ENCODE data around the gene GALNS.

DNA sequence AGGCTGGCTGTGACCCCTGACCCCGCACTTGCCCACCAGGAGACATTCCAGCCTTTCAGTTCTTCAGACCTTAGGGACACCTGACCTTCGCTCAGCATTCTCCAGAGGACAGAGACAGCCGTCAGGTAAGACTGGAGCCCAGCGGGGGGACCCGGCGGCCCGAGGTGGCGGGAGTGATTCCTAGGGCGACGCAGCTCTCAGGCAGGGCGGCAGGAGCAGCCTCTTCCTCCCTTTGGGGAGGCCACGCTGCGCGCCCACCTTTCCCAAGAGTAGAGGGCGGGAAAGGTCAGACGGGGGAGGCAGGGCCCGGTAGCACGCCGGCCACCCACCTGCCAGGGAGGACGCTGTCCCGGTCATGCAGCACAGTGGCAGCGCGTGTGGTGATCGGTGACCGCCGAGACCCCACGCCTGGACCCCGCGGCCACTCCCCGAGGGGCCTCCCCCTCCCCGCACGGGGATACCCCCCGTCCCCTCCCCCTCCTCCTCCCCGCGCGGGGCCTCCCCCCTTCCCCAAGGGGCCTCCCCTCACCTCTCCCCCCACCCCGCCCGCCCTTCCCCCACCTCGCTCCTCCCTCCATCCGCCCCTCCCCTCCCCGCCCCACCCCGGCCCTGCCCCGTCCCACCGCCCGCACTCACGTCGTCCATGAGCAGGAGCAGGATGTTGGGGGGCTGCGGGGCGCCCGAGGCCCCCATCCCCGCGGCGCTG is 472 bp downstream of the GALNS start:
- no peak for TF ChIP-seq ARNTL (CRISPR knock-in tag; IDR thresholded peaks at IDR 0.05; ENCODE audit: borderline replicate concordance, low read depth)
- no peak for TF ChIP-seq RARB (CRISPR knock-in tag; IDR thresholded peaks at IDR 0.05)
- no peak for TF ChIP-seq ZNF8 (CRISPR knock-in tag; IDR thresholded peaks at IDR 0.05)
- TF ChIP-seq, protein P1, sequence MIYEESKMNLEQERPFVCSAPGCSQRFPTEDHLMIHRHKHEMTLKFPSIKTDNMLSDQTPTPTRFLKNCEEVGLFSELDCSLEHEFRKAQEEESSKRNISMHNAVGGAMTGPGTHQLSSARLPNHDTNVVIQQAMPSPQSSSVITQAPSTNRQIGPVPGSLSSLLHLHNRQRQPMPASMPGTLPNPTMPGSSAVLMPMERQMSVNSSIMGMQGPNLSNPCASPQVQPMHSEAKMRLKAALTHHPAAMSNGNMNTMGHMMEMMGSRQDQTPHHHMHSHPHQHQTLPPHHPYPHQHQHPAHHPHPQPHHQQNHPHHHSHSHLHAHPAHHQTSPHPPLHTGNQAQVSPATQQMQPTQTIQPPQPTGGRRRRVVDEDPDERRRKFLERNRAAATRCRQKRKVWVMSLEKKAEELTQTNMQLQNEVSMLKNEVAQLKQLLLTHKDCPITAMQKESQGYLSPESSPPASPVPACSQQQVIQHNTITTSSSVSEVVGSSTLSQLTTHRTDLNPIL (CRISPR knock-in tag; IDR thresholded peaks at IDR 0.05; ENCODE audit: low read depth): no peak
- TF ChIP-seq, protein P2, sequence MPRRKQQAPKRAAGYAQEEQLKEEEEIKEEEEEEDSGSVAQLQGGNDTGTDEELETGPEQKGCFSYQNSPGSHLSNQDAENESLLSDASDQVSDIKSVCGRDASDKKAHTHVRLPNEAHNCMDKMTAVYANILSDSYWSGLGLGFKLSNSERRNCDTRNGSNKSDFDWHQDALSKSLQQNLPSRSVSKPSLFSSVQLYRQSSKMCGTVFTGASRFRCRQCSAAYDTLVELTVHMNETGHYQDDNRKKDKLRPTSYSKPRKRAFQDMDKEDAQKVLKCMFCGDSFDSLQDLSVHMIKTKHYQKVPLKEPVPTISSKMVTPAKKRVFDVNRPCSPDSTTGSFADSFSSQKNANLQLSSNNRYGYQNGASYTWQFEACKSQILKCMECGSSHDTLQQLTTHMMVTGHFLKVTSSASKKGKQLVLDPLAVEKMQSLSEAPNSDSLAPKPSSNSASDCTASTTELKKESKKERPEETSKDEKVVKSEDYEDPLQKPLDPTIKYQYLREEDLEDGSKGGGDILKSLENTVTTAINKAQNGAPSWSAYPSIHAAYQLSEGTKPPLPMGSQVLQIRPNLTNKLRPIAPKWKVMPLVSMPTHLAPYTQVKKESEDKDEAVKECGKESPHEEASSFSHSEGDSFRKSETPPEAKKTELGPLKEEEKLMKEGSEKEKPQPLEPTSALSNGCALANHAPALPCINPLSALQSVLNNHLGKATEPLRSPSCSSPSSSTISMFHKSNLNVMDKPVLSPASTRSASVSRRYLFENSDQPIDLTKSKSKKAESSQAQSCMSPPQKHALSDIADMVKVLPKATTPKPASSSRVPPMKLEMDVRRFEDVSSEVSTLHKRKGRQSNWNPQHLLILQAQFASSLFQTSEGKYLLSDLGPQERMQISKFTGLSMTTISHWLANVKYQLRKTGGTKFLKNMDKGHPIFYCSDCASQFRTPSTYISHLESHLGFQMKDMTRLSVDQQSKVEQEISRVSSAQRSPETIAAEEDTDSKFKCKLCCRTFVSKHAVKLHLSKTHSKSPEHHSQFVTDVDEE (CRISPR knock-in tag; IDR thresholded peaks at IDR 0.05): no peak
- TF ChIP-seq PATZ1 (CRISPR knock-in tag; IDR thresholded peaks at IDR 0.05; ENCODE audit: borderline replicate concordance): no peak
- TF ChIP-seq TCF4 (CRISPR knock-in tag; IDR thresholded peaks at IDR 0.05; ENCODE audit: borderline replicate concordance): no peak
- TF ChIP-seq ZFP30 (CRISPR knock-in tag; IDR thresholded peaks at IDR 0.05): no peak
- TF ChIP-seq ZNF70 (CRISPR knock-in tag; IDR thresholded peaks at IDR 0.05): no peak
- no peak for TF ChIP-seq POU6F1 (CRISPR knock-in tag; IDR thresholded peaks at IDR 0.05; ENCODE audit: borderline replicate concordance, low read depth)
- TF ChIP-seq OSR1 (CRISPR knock-in tag; IDR thresholded peaks at IDR 0.05): no peak
- no peak for TF ChIP-seq CSDC2 (CRISPR knock-in tag; IDR thresholded peaks at IDR 0.05)

Measured in SK-N-SH treated with all-trans-retinoic acid at 6 μM for 48 hours (cell line).